H54 (cell line): ENCODE measurements around the gene ANGPTL8.

Source experiments
- DNase-seq: peaks from one replicate; pipeline ENCODE4 v3.0.0; 2011; ENCODE audit warnings: low spot score, mixed read lengths; ENCODE audit not compliant: insufficient read length
- FAIRE-seq: peaks from 3 replicates; lab custom pipeline; 2011; peaks lifted over from hg19 to GRCh38; lab: Jason Lieb, UNC
- POLR2A ChIP-seq: IDR thresholded peaks from 2 replicates; pipeline ENCODE4 v1.6.1; 2011; ENCODE audit warnings: low read depth, mild to moderate bottlenecking, low read length

Gene ANGPTL8

GRCh38 chr19:11251650-11252314 lies 12.4 kb downstream of the ANGPTL8 start:
- DNase-seq (no peak), FAIRE-seq (no peak)
- no peak for TF ChIP-seq POLR2A

- no peak for TF ChIP-seq POLR2A
- no peak for FAIRE-seq
- DNase-seq = no peak
Measured at GRCh38 chr19:11252665-11253355, 13.4 kb downstream of the ANGPTL8 start.

- FAIRE-seq = no peak
- no peak for TF ChIP-seq POLR2A
- DNase-seq = no peak
Measured at GRCh38 chr19:11254666-11255065, 15.2 kb downstream of the ANGPTL8 start.

- DNase-seq (no peak), FAIRE-seq (no peak)
- TF ChIP-seq POLR2A = no peak
Measured at GRCh38 chr19:11256189-11256588, 16.8 kb downstream of the ANGPTL8 start.

- FAIRE-seq = no peak
- DNase-seq = no peak
- TF ChIP-seq POLR2A = no peak
Measured at GRCh38 chr19:11257846-11258380, 18.5 kb downstream of the ANGPTL8 start.

- DNase-seq (no peak), FAIRE-seq (no peak)
- TF ChIP-seq POLR2A = no peak
Measured at GRCh38 chr19:11260996-11261395, 21.6 kb downstream of the ANGPTL8 start.

- FAIRE-seq (no peak), DNase-seq (no peak)
- TF ChIP-seq POLR2A = no peak
Measured at GRCh38 chr19:11261431-11261970, 22.1 kb downstream of the ANGPTL8 start.

GRCh38 chr19:11261971-11262839 lies 22.8 kb downstream of the ANGPTL8 start, which contains the start of gene DOCK6:
Gene DOCK6, minus strand, starts transcription at chr19:11262524. Its CDS starts 84 bp downstream, at chr19:11262440.
- no peak for FAIRE-seq
- DNase-seq = no peak
- no peak for TF ChIP-seq POLR2A

GRCh38 chr19:11263726-11264125 lies 24.3 kb downstream of the ANGPTL8 start:
- no peak for TF ChIP-seq POLR2A
- FAIRE-seq = no peak
- no peak for DNase-seq

- TF ChIP-seq POLR2A = no peak
- no peak for FAIRE-seq
- no peak for DNase-seq
Measured at GRCh38 chr19:11264452-11265176, 25.2 kb downstream of the ANGPTL8 start.

- TF ChIP-seq POLR2A = no peak
- no peak for FAIRE-seq
- DNase-seq = no peak
Measured at GRCh38 chr19:11265177-11265784, 25.9 kb downstream of the ANGPTL8 start.

GRCh38 chr19:11265785-11266236 lies 26.4 kb downstream of the ANGPTL8 start:
- TF ChIP-seq POLR2A = peak; percentile 27; the same call in 1 of the 2 replicates
- DNase-seq (peak; percentile 93), FAIRE-seq (no peak)
